Left lung (tissue), 10 donors: ENCODE results near the gene ADAM12. TPM values are rescaled to one million over a fixed set of nuclear protein-coding genes. Genes with fewer than 3 reads are reported as not detected.

Source experiments
- ATAC-seq: fragments of 200-7000 bp; cut with Tn5 transposase; one replicate; pipeline ENCODE4 v1.9.1; 2020; ENCODE audit warnings: moderate library complexity
- DNase-seq, 4 donors: peaks; one replicate each; pipeline ENCODE4 v3.0.0-alpha.2; 2013 to 2020
- H3K27ac ChIP-seq, 2 donors: fragments of 200-600 bp; sonication (generic) in 1 of 2; one replicate each; pipeline versions ENCODE4 v1.5.0 to v1.8.0; 2020 to 2021
- H3K27me3 ChIP-seq, 2 donors: fragments of 200-600 bp; sonication (generic) in 1 of 2; one replicate each; pipeline versions ENCODE4 v1.5.0 to v1.8.0; 2020 to 2021
- H3K36me3 ChIP-seq, 2 donors: fragments of 200-600 bp; sonication (generic) in 1 of 2; one replicate each; pipeline versions ENCODE4 v1.5.0 to v1.8.0; 2020 to 2021
- H3K4me1 ChIP-seq, 2 donors: fragments of 200-600 bp; one replicate each; pipeline ENCODE4 v1.8.0; 2021
- H3K4me3 ChIP-seq, 2 donors: fragments of 200-600 bp; sonication (generic) in 1 of 2; one replicate each; pipeline versions ENCODE4 v1.5.0 to v1.8.0; 2020 to 2021; ENCODE audit warnings: mild to moderate bottlenecking in 1 of 2
- H3K9me3 ChIP-seq, 2 donors: fragments of 200-600 bp; sonication (generic) in 1 of 2; one replicate each; pipeline versions ENCODE4 v1.5.0 to v1.8.0; 2020 to 2021
- CTCF ChIP-seq, 2 donors: fragments of 200-600 bp; sonication (generic) in 1 of 2; IDR thresholded peaks; one replicate each; pipeline versions ENCODE4 v1.5.0 to v1.8.0; 2021; ENCODE audit warnings: antibody characterized with exemption in 2 of 2
- intact Hi-C, 2 donors: fragments of 100-400 bp; cut with DNase I; formaldehyde crosslinking; loops; one replicate each; pipeline versions ENCODE4 v1.11.2 to v1.14.2; 2022
- polyA plus RNA-seq, 6 donors: library from polyadenylated mRNA; unstranded; fragments of 120-200 nt; gene quantifications; one replicate each; pipeline ENCODE4 v1.2.1, GENCODE V29; 2013; ENCODE audit not compliant: insufficient read length in 6 of 6
- total RNA-seq, 2 donors: library from RNA; stranded (reverse); fragmentation: NEBNext Ultra II Directional; extraction: Animal tissue kit (Norgen Biotek cat#: 25700); gene quantifications; one replicate each; pipeline ENCODE4 v1.2.1, GENCODE V29; 2021
- donor health status: DM: no; HTN: yes; CAD: no.
- donor health status: DM: no; HTN: no; CAD: no.

Gene ADAM12
- total and polyA plus RNA-seq, 8 donors: 2.6 to 22.4 (median 10.7) TPM

GRCh38 chr10:126432507-126432906, 44.2 kb upstream of the ADAM12 start:
- H3K36me3 ChIP-seq: no peaks in the 10 kb centered on the region
- no peaks in the 10 kb centered on the region for H3K9me3 ChIP-seq
- H3K4me3 ChIP-seq: no peak overlapping the region
- intact Hi-C loops: no loop called here
- no peak overlapping the region for H3K27ac ChIP-seq
- TF ChIP-seq CTCF (IDR thresholded peaks at IDR 0.05): no peak
- ATAC-seq: no peak
- no peaks in the 10 kb centered on the region for H3K4me1 ChIP-seq
- H3K27me3 ChIP-seq: no peaks in the 10 kb centered on the region
- DNase-seq: no peak

- no peak for DNase-seq
- intact Hi-C loops: no loop called here
- H3K27me3 ChIP-seq: no peaks in the 10 kb centered on the region
- no peaks in the 10 kb centered on the region for H3K36me3 ChIP-seq
- H3K4me3 ChIP-seq: no peak overlapping the region
- no peak for TF ChIP-seq CTCF (IDR thresholded peaks at IDR 0.05)
- no peak overlapping the region for H3K27ac ChIP-seq
- no peaks in the 10 kb centered on the region for H3K4me1 ChIP-seq
- no peak for ATAC-seq
- H3K9me3 ChIP-seq: no peaks in the 10 kb centered on the region
Observed at GRCh38 chr10:126431816-126432215, 43.5 kb upstream of the ADAM12 start.

- Histone ChIP-seq H3K27ac (no peak overlapping the region), H3K9me3 (no peaks in the 10 kb centered on the region), H3K4me3 (no peak overlapping the region), H3K27me3 (no peaks in the 10 kb centered on the region), H3K4me1 (no peaks in the 10 kb centered on the region), H3K36me3 (no peaks in the 10 kb centered on the region)
- DNase-seq: no peak
- intact Hi-C loops: no loop called here
- ATAC-seq: no peak
- no peak for TF ChIP-seq CTCF (IDR thresholded peaks at IDR 0.05)
Observed at GRCh38 chr10:126430512-126430911, 42.2 kb upstream of the ADAM12 start.

GRCh38 chr10:126429275-126429674, 41.0 kb upstream of the ADAM12 start:
- no peaks in the 10 kb centered on the region for H3K4me1 ChIP-seq
- no peaks in the 10 kb centered on the region for H3K27me3 ChIP-seq
- no peak for ATAC-seq
- no peak for TF ChIP-seq CTCF (IDR thresholded peaks at IDR 0.05)
- H3K27ac ChIP-seq: no peak overlapping the region
- H3K4me3 ChIP-seq: no peak overlapping the region
- no peaks in the 10 kb centered on the region for H3K36me3 ChIP-seq
- no peak for DNase-seq
- peaks cover 0 to 1% of the 10 kb centered on the region in 2 donors for H3K9me3 ChIP-seq
- intact Hi-C loops: no loop called here

- ATAC-seq: no peak
Observed at GRCh38 chr10:126425489-126426065, 37.3 kb upstream of the ADAM12 start.

More at GRCh38 chr10:126425489-126426065, 37.3 kb upstream of the ADAM12 start:
- H3K36me3 ChIP-seq: no peaks in the 10 kb centered on the region
- peaks cover 0 to 16% of the 10 kb centered on the region in 2 donors for H3K9me3 ChIP-seq
- intact Hi-C loops: no loop called here
- no peak overlapping the region for H3K27ac ChIP-seq
- H3K27me3 ChIP-seq: no peaks in the 10 kb centered on the region
- DNase-seq: no peak
- TF ChIP-seq CTCF (IDR thresholded peaks at IDR 0.05): no peak
- no peaks in the 10 kb centered on the region for H3K4me1 ChIP-seq
- no peak overlapping the region for H3K4me3 ChIP-seq
